HFFc6 (cell line): Measurements from ENCODE around the gene TRAF7. TPM values are rescaled to one million over a fixed set of nuclear protein-coding genes. Genes with fewer than 3 reads are reported as not detected.

Experiments
- DNase-seq: peaks from one replicate; pipeline ENCODE4 v3.0.0-alpha.2; 2018
- H3K27ac Mint-ChIP-seq: 2 replicates; pipeline ENCODE4 v1.8.0; 2020; ENCODE audit warnings: mild to moderate bottlenecking, mixed read lengths
- H3K27me3 Mint-ChIP-seq: 2 replicates; pipeline ENCODE4 v1.8.0; 2021; ENCODE audit warnings: mild to moderate bottlenecking, moderate library complexity, mixed read lengths; ENCODE audit not compliant: insufficient read depth
- H3K36me3 Mint-ChIP-seq: 2 replicates; pipeline ENCODE4 v1.8.0; 2021; ENCODE audit warnings: low read depth, mixed read lengths
- H3K4me1 Mint-ChIP-seq: 2 replicates; pipeline ENCODE4 v1.8.0; 2020; ENCODE audit warnings: low read depth, mixed read lengths
- H3K4me3 Mint-ChIP-seq: 2 replicates; pipeline ENCODE4 v1.8.0; 2020; ENCODE audit warnings: mild to moderate bottlenecking, moderate library complexity, mixed read lengths
- H3K9me3 Mint-ChIP-seq: 2 replicates; pipeline ENCODE4 v1.8.0; 2020; ENCODE audit warnings: mild to moderate bottlenecking, mixed read lengths
- CTCF ChIP-seq: fragments of 200-600 bp; sonication (generic); IDR thresholded peaks from 2 replicates; pipeline ENCODE4 v1.5.0; 2021; ENCODE audit warnings: antibody characterized with exemption, mild to moderate bottlenecking
- total RNA-seq, 6 experiments: library from RNA; stranded (reverse); fragmentation: NEBNext Ultra II Directional; extraction: Animal tissue kit (Norgen Biotek cat#: 25700); gene quantifications; 2 replicates in 1 of 6; 3 replicates in 5 of 6; pipeline ENCODE4 v1.2.3, GENCODE V29; 2021

TRAF7 gene
- total RNA-seq, 6 experiments from 2014 or later = 81.4 to 88.3 (median 85.3) TPM

GRCh38 chr16:2205104-2205966 lies 49.8 kb downstream of the TRAF7 start, which contains the start of gene MLST8:
TSS of gene MLST8 (plus strand) at chr16:2205454. CDS start at chr16:2206086, 632 bp downstream.
- peaks cover 11% of the 10 kb centered on the region; the same call in 1 of the 2 replicates for H3K36me3 Mint-ChIP-seq
- peak; percentile 58 for DNase-seq
- H3K9me3 Mint-ChIP-seq = no peaks in the 10 kb centered on the region
- TF ChIP-seq CTCF = peak; percentile 51
- peak within 1 kb of the TSS; percentile 86 for H3K4me3 Mint-ChIP-seq
- peaks cover 13% of the 10 kb centered on the region for H3K4me1 Mint-ChIP-seq
- H3K27ac Mint-ChIP-seq = peak within 1 kb of the TSS; percentile 73
- H3K27me3 Mint-ChIP-seq = peaks cover 6% of the 10 kb centered on the region

GRCh38 chr16:2205967-2206313 lies 50.4 kb downstream of the TRAF7 start:
- Mint-ChIP-seq H3K4me1 (peaks cover 13% of the 10 kb centered on the region), H3K9me3 (no peaks in the 10 kb centered on the region)
- DNase-seq = no peak

GRCh38 chr16:2206420-2206779 lies 50.8 kb downstream of the TRAF7 start:
- TF ChIP-seq CTCF = no peak
- Mint-ChIP-seq H3K4me3 (peak overlapping the region; percentile 86), H3K27me3 (peaks cover 2% of the 10 kb centered on the region), H3K4me1 (peaks cover 13% of the 10 kb centered on the region), H3K36me3 (peaks cover 11% of the 10 kb centered on the region; the same call in 1 of the 2 replicates), H3K9me3 (no peaks in the 10 kb centered on the region), H3K27ac (peak overlapping the region; percentile 51; the same call in 1 of the 2 replicates)
- no peak for DNase-seq

More at GRCh38 chr16:2205967-2206313, 50.4 kb downstream of the TRAF7 start:
- Mint-ChIP-seq H3K27ac (peak overlapping the region; percentile 16; the same call in 1 of the 2 replicates), H3K27me3 (peaks cover 2% of the 10 kb centered on the region), H3K4me3 (peak overlapping the region; percentile 86), H3K36me3 (peaks cover 11% of the 10 kb centered on the region; the same call in 1 of the 2 replicates)
- TF ChIP-seq CTCF = no peak

- Mint-ChIP-seq H3K9me3 (no peaks in the 10 kb centered on the region), H3K4me3 (peak overlapping the region; percentile 86; the same call in 1 of the 2 replicates), H3K4me1 (peaks cover 16% of the 10 kb centered on the region), H3K27ac (no peak overlapping the region), H3K36me3 (peaks cover 11% of the 10 kb centered on the region; the same call in 1 of the 2 replicates), H3K27me3 (peaks cover 2% of the 10 kb centered on the region)
- no peak for DNase-seq
- no peak for TF ChIP-seq CTCF
These were observed 51.3 kb downstream of the TRAF7 start for GRCh38 chr16:2206780-2207433.

- Mint-ChIP-seq H3K9me3 (no peaks in the 10 kb centered on the region), H3K27me3 (peaks cover 6% of the 10 kb centered on the region), H3K36me3 (peaks cover 11% of the 10 kb centered on the region; the same call in 1 of the 2 replicates), H3K4me1 (peaks cover 25% of the 10 kb centered on the region), H3K4me3 (no peak overlapping the region; the same call in 1 of the 2 replicates), H3K27ac (no peak overlapping the region)
- DNase-seq = no peak
- no peak for TF ChIP-seq CTCF
These were observed 52.3 kb downstream of the TRAF7 start for GRCh38 chr16:2207872-2208271.
